Stimulated activated naive CD4-positive, alpha-beta T cell treated with Interleukin-2 at 50 U/mL for 16 hours (primary cell): ENCODE data around the gene SPAG6.

Experiments
- DNase-seq: peaks from one replicate; lab custom pipeline; 2025; lab: John Stamatoyannopoulos, UW

Gene SPAG6

GRCh38 chr10:22460531-22461403 lies 115.5 kb downstream of the SPAG6 start:
- no peak for DNase-seq

GRCh38 chr10:22461891-22462290 lies 116.6 kb downstream of the SPAG6 start:
- DNase-seq: no peak

GRCh38 chr10:22463255-22463654 lies 118.0 kb downstream of the SPAG6 start:
- DNase-seq: no peak

GRCh38 chr10:22464966-22465629 lies 119.8 kb downstream of the SPAG6 start:
- no peak for DNase-seq

GRCh38 chr10:22466763-22467334 lies 121.6 kb downstream of the SPAG6 start:
- no peak for DNase-seq
